ENCODE results near the gene SPEF1. TPM values are rescaled to one million over a fixed set of nuclear protein-coding genes. Genes with fewer than 3 reads are reported as not detected.

SPEF1 gene
- total and polyA plus RNA-seq, 2 of the 13 experiments (the other 11 are each of a cell fraction or from before 2014, with no cell fraction given), result 0.11 to 0.27 TPM

DNA sequence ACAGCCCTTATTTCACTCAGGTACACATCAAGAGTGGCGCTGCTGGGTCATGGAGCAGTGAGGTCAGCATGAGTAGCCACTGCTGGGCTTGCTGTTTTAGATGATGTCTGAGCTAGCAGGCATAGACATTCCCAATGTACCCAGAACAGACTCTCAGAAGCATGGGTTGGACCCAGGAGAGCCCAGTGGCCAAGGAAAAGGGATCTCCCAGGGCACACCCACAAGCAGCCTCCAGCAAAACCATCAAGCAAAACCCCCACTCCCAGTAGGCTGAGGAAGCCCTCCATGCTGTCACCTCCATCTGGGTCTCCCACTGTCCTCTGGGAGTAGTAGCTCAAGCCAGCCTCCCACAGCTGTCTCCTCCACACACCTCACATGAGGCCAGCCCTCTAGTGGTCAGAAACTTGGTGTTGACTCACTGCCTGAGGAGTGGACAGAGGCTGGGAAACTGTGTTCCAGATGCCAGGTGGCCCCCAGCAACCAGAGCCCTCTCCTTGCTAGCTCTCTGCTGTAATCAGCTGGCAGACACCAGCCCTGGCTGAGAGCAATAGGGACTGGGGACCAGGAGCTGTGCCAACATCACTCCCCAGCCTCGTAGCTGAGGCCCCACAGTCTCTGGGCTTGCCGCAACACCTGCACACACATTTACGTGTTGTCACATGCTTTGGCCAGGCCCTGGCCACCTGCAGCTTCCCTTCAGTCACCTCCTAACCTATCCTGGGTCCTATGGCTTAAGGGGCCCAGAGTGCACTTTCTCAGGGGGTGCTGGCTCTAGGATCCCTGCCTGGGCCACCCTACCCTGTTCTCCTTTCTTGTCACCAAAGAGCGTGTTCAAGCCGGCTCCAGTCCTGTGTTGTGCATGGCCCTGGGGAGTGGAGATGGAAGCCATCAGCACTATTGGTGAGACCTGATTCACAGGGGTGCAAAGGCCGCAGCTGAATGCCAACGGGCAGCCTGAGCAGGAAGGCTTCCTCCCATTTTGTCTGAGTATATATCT lies 37.2 kb upstream of the SPEF1 start (continued):
- TF ChIP-seq PCBP1 (IDR thresholded peaks at IDR 0.05; ENCODE audit: borderline replicate concordance, low read depth, low read length) (no peak), MEF2D (CRISPR knock-in tag; IDR thresholded peaks at IDR 0.05) (peak; percentile 77; the same call in 1 of the 2 replicates), ZNF17 (CRISPR knock-in tag; IDR thresholded peaks at IDR 0.05) (no peak), ZNF883 (CRISPR knock-in tag; IDR thresholded peaks at IDR 0.05; ENCODE audit: not compliant biosample characterization) (peak; percentile 92), ZNF704 (CRISPR knock-in tag; IDR thresholded peaks at IDR 0.05; ENCODE audit: borderline replicate concordance) (peak; percentile 43), KLF15 (CRISPR knock-in tag; IDR thresholded peaks at IDR 0.05; ENCODE audit: borderline replicate concordance) (no peak), CBX5 (CRISPR knock-in tag; IDR thresholded peaks at IDR 0.05; ENCODE audit: borderline replicate concordance) (peak; percentile 85; the same call in 1 of the 2 replicates), NR2F6 (IDR thresholded peaks at IDR 0.05) (no peak), NR2F6 (CRISPR knock-in tag; IDR thresholded peaks at IDR 0.05) (peak; percentile 40; the same call in 1 of the 2 replicates), REXO4 (CRISPR knock-in tag; IDR thresholded peaks at IDR 0.05; ENCODE audit: borderline replicate concordance) (no peak), ZNF556 (CRISPR knock-in tag; IDR thresholded peaks at IDR 0.05; ENCODE audit: borderline replicate concordance) (peak; percentile 89), ZFP82 (CRISPR knock-in tag; IDR thresholded peaks at IDR 0.05; ENCODE audit: borderline replicate concordance) (no peak), HBP1 (CRISPR knock-in tag; IDR thresholded peaks at IDR 0.05; ENCODE audit: low read depth) (peak; percentile 83; the same call in 1 of the 2 replicates), HMGA1 (CRISPR knock-in tag; conservative IDR thresholded peaks at IDR 0.05) (no peak), ARNT (IDR thresholded peaks at IDR 0.05) (no peak), TP53 (CRISPR knock-in tag; conservative IDR thresholded peaks at IDR 0.05) (no peak)
- TF ChIP-seq, protein P1, sequence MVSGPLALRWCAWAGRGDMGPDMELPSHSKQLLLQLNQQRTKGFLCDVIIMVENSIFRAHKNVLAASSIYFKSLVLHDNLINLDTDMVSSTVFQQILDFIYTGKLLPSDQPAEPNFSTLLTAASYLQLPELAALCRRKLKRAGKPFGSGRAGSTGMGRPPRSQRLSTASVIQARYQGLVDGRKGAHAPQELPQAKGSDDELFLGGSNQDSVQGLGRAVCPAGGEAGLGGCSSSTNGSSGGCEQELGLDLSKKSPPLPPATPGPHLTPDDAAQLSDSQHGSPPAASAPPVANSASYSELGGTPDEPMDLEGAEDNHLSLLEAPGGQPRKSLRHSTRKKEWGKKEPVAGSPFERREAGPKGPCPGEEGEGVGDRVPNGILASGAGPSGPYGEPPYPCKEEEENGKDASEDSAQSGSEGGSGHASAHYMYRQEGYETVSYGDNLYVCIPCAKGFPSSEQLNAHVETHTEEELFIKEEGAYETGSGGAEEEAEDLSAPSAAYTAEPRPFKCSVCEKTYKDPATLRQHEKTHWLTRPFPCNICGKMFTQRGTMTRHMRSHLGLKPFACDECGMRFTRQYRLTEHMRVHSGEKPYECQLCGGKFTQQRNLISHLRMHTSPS (CRISPR knock-in tag; IDR thresholded peaks at IDR 0.05; ENCODE audit: low read depth), result peak; percentile 84; the same call in 1 of the 2 replicates
- TF ChIP-seq, protein P2, sequence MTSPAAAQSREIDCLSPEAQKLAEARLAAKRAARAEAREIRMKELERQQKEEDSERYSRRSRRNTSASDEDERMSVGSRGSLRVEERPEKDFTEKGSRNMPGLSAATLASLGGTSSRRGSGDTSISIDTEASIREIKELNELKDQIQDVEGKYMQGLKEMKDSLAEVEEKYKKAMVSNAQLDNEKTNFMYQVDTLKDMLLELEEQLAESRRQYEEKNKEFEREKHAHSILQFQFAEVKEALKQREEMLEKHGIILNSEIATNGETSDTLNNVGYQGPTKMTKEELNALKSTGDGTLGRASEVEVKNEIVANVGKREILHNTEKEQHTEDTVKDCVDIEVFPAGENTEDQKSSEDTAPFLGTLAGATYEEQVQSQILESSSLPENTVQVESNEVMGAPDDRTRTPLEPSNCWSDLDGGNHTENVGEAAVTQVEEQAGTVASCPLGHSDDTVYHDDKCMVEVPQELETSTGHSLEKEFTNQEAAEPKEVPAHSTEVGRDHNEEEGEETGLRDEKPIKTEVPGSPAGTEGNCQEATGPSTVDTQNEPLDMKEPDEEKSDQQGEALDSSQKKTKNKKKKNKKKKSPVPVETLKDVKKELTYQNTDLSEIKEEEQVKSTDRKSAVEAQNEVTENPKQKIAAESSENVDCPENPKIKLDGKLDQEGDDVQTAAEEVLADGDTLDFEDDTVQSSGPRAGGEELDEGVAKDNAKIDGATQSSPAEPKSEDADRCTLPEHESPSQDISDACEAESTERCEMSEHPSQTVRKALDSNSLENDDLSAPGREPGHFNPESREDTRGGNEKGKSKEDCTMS (CRISPR knock-in tag; conservative IDR thresholded peaks at IDR 0.05), result no peak
- TF ChIP-seq, protein P3, sequence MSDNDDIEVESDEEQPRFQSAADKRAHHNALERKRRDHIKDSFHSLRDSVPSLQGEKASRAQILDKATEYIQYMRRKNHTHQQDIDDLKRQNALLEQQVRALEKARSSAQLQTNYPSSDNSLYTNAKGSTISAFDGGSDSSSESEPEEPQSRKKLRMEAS (IDR thresholded peaks at IDR 0.05), result peak; percentile 90
- TF ChIP-seq, protein P4, sequence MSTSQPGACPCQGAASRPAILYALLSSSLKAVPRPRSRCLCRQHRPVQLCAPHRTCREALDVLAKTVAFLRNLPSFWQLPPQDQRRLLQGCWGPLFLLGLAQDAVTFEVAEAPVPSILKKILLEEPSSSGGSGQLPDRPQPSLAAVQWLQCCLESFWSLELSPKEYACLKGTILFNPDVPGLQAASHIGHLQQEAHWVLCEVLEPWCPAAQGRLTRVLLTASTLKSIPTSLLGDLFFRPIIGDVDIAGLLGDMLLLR (CRISPR knock-in tag; IDR thresholded peaks at IDR 0.05), result no peak
